ENCODE measurements around the gene CELF4.

The CELF4 gene

GRCh38 chr18:37332219-37332618 is 233.4 kb downstream of the CELF4 start:
- Histone ChIP-seq H3K27ac (ENCODE audit: poor library complexity, severe bottlenecking) (no peak overlapping the region), H3K36me3 (ENCODE audit: low read depth) (no peaks in the 10 kb centered on the region), H3K27me3 (ENCODE audit: insufficient read depth, poor library complexity, severe bottlenecking) (no peaks in the 10 kb centered on the region), H3K4me3 (ENCODE audit: severe bottlenecking) (no peak overlapping the region), H3K4me1 (ENCODE audit: insufficient read depth, poor library complexity, severe bottlenecking) (no peaks in the 10 kb centered on the region), H3K9me3 (ENCODE audit: severe bottlenecking) (no peaks in the 10 kb centered on the region)
- DNase-seq (ENCODE audit: low spot score) (no peak), ATAC-seq (ENCODE audit: low read depth) (no peak)
- TF ChIP-seq CTCF (IDR thresholded peaks at IDR 0.05; ENCODE audit: poor library complexity, severe bottlenecking) = no peak

- H3K4me3 ChIP-seq (ENCODE audit: severe bottlenecking) = no peak overlapping the region
- no peaks in the 10 kb centered on the region for H3K27me3 ChIP-seq (ENCODE audit: insufficient read depth, poor library complexity, severe bottlenecking)
- H3K27ac ChIP-seq (ENCODE audit: poor library complexity, severe bottlenecking) = no peak overlapping the region
- DNase-seq (ENCODE audit: low spot score) (no peak), ATAC-seq (ENCODE audit: low read depth) (no peak)
- H3K4me1 ChIP-seq (ENCODE audit: insufficient read depth, poor library complexity, severe bottlenecking) = no peaks in the 10 kb centered on the region
- no peak for TF ChIP-seq CTCF (IDR thresholded peaks at IDR 0.05; ENCODE audit: poor library complexity, severe bottlenecking)
- no peaks in the 10 kb centered on the region for H3K9me3 ChIP-seq (ENCODE audit: severe bottlenecking)
- no peaks in the 10 kb centered on the region for H3K36me3 ChIP-seq (ENCODE audit: low read depth)
These were observed 235.4 kb downstream of the CELF4 start for GRCh38 chr18:37330173-37330572.

GRCh38 chr18:37328946-37329719 is 236.5 kb downstream of the CELF4 start:
- Histone ChIP-seq H3K4me3 (ENCODE audit: severe bottlenecking) (no peak overlapping the region), H3K27ac (ENCODE audit: poor library complexity, severe bottlenecking) (no peak overlapping the region)
- no peak for ATAC-seq (ENCODE audit: low read depth)

GRCh38 chr18:37327063-37327577 is 238.5 kb downstream of the CELF4 start:
- DNase-seq (ENCODE audit: low spot score) (no peak), ATAC-seq (ENCODE audit: low read depth) (no peak)
- Histone ChIP-seq H3K4me1 (ENCODE audit: insufficient read depth, poor library complexity, severe bottlenecking) (no peaks in the 10 kb centered on the region), H3K36me3 (ENCODE audit: low read depth) (no peaks in the 10 kb centered on the region), H3K9me3 (ENCODE audit: severe bottlenecking) (no peaks in the 10 kb centered on the region), H3K27me3 (ENCODE audit: insufficient read depth, poor library complexity, severe bottlenecking) (no peaks in the 10 kb centered on the region), H3K4me3 (ENCODE audit: severe bottlenecking) (no peak overlapping the region), H3K27ac (ENCODE audit: poor library complexity, severe bottlenecking) (no peak overlapping the region)
- TF ChIP-seq CTCF (IDR thresholded peaks at IDR 0.05; ENCODE audit: poor library complexity, severe bottlenecking) = no peak

More at GRCh38 chr18:37328946-37329719, 236.5 kb downstream of the CELF4 start:
- H3K36me3 ChIP-seq (ENCODE audit: low read depth) = no peaks in the 10 kb centered on the region
- H3K4me1 ChIP-seq (ENCODE audit: insufficient read depth, poor library complexity, severe bottlenecking) = no peaks in the 10 kb centered on the region
- no peaks in the 10 kb centered on the region for H3K27me3 ChIP-seq (ENCODE audit: insufficient read depth, poor library complexity, severe bottlenecking)
- DNase-seq (ENCODE audit: low spot score) = no peak
- TF ChIP-seq CTCF (IDR thresholded peaks at IDR 0.05; ENCODE audit: poor library complexity, severe bottlenecking) = no peak
- H3K9me3 ChIP-seq (ENCODE audit: severe bottlenecking) = no peaks in the 10 kb centered on the region

GRCh38 chr18:37322492-37323035 is 243.0 kb downstream of the CELF4 start:
- Histone ChIP-seq H3K4me1 (ENCODE audit: insufficient read depth, poor library complexity, severe bottlenecking) (no peaks in the 10 kb centered on the region), H3K4me3 (ENCODE audit: severe bottlenecking) (no peak overlapping the region), H3K9me3 (ENCODE audit: severe bottlenecking) (no peaks in the 10 kb centered on the region), H3K36me3 (ENCODE audit: low read depth) (no peaks in the 10 kb centered on the region), H3K27ac (ENCODE audit: poor library complexity, severe bottlenecking) (no peak overlapping the region), H3K27me3 (ENCODE audit: insufficient read depth, poor library complexity, severe bottlenecking) (no peaks in the 10 kb centered on the region)
- ATAC-seq (ENCODE audit: low read depth) (0 out of 3 replicates have a peak, but pooled peaks have one; percentile 40), DNase-seq (ENCODE audit: low spot score) (no peak)
- peak; percentile 23 for TF ChIP-seq CTCF (IDR thresholded peaks at IDR 0.05; ENCODE audit: poor library complexity, severe bottlenecking)

Measured in RWPE2 (cell line).